GM21381 (cell line): ENCODE data around the gene SAMD8.
"Not testable (repeated sequence)": the region's sequence is repeated elsewhere in the genome, so short reads cannot be mapped to it uniquely, and the experiment has no call there.

Experiments
- ATAC-seq: cut with Tn5 transposase; IDR thresholded peaks from one replicate; pipeline ENCODE4 v1.9.1; 2021; ENCODE audit warnings: mild to moderate bottlenecking, moderate library complexity; ENCODE audit not compliant: unreplicated experiment

Gene SAMD8

DNA sequence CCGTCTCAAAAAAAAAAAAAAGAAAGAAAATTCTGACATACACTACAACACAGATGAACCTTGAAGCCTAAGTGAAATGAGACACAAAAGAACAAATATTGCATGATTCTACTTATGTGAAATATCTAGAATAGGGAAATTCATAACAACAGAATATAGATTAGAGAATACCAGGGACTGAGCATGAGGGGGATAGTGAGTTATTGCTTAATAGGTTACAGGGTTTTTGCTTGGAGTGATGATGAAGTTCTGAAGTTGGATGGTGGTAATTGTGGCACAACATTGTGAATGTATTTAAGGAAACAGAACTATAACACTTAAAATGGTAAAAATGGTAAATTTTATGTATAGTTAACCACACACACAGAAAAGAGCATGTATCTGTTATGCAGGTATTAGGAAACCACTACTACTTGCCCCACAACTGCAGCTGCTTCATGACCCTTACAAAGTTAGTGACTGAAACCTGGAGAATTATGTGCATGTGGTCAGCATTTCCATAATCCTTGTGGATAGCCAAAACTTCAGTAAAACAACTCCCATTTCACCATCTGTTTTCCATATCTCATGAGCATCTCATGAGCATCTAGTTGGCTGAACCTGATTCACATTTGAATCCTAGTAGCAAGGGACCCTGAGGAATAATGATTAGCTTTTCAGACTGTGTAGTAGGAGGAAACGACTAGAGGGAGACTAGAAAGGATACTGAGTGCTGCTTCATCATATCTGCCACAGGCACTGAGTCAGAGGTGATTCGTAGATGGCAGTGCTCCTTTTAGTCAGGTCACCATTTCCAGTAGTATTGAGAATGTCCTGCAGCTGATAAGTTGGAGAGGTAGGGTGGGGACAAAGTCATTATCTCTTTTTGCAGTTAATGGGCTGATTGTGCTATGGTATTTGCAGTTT lies 26.3 kb downstream of the SAMD8 start:
- no peak for ATAC-seq

DNA sequence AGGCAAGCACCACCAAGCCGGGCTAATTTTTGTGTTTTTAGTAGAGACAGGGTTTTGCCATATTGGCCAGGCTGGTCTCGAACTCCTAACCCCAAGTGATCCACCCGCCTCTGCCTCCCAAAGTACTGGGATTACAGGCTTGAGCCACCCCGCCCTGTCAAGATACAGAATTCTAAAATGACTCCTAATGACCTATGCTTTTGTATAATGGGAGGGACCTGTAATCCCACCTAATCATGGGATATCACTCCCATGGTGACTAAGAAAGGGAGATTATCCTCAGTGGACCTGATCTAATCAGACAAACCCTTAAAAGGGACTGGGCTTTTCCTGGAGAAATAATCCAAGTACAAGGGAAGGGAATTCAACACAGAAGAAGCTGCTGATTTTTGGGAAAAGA lies 28.8 kb downstream of the SAMD8 start:
- ATAC-seq: no peak

GRCh38 chr10:75143353-75143752 lies 31.9 kb downstream of the SAMD8 start:
- no peak for ATAC-seq

DNA sequence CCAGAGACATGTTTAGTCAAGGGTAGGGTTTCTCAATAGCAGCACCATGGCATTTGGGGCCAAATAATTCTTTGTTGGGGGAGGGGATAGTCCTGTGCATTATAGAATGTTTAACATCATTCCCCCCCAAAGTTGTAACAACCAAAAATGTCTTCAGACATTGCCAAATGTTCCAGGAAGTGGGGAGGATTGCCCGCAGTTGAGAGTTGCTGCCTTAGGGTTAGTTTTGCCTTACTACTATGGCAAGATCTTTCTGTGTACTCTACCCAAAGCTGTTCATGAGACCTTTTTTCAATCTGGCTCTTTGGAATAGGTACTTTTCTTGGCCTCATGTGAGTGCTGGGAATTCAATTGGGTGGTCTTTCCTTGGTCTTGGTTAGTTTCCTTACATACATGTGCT lies 34.1 kb downstream of the SAMD8 start:
- ATAC-seq: no peak

DNA sequence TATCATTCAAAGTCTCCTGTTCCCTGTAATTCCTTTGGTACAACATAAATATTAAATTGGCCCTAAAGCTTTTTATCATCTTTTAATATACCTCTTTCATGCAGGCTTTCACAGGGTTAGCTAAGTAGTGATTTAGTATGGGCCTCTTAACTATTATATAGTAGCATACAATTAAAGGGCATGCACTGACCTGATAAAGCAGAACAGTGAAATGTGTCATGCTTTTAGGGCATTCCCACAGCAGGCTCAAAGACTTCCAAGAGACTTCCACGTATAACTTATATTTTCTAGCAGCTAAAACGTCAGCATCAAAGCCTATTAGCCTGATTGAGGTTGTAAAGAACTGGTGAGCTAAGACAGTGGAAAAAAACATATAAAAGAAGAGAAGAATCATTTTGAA lies 35.3 kb downstream of the SAMD8 start:
- no peak for ATAC-seq

DNA sequence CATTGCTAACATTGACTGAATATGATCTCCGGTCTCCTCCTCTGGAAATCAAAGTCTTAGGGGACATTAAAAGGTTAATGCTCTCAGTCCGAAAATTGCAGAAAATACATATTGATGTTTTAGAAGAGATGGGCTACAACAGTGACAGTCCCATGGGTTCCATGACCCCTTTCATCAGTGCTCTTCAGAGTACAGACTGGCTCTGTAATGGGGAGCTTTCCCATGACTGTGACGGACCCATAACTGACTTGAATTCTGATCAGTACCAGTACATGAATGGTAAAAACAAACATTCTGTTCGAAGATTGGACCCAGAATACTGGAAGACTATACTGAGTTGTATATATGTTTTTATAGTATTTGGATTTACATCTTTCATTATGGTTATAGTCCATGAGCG lies 39.2 kb downstream of the SAMD8 start:
- no peak for ATAC-seq

DNA sequence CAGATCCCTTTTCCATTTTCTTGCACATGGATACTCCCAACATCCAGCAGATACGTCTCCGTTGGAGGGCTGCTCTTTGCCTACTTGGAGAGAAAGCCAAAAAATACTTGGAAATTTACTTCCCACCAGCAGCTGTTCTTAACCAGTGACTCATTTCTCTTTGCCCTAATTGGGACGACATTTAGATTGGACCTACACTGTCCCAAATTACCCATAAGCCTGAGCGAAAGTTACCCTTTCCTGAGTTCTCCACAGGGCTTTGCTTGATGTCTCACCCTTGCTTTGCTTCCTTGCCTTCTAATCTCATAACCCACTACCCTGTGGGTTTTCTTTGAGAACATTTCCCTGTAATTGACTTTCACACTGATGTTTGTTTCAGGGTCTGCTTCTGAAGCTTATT lies 48.1 kb downstream of the SAMD8 start:
- no peak for ATAC-seq

- ATAC-seq: peak; percentile 90
Measured at GRCh38 chr10:75165684-75166622, 54.5 kb downstream of the SAMD8 start.

DNA sequence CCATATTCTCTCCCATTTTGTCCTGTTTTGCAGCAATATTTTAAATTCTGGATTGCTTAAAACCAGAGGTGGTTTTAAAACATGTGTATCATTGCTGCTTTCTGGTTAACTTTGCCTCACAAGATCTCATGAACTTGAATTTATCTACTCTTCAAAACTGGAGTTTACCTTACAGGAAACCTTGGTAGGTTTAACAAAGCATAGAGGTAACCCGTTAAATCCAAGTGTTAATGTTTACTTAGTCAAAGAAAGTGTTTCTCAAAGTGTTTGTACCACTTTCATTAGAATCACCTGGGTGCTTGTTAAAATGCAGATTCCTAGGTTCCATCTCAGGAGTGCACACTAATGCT lies 55.1 kb downstream of the SAMD8 start:
- peak; percentile 29 for ATAC-seq

DNA sequence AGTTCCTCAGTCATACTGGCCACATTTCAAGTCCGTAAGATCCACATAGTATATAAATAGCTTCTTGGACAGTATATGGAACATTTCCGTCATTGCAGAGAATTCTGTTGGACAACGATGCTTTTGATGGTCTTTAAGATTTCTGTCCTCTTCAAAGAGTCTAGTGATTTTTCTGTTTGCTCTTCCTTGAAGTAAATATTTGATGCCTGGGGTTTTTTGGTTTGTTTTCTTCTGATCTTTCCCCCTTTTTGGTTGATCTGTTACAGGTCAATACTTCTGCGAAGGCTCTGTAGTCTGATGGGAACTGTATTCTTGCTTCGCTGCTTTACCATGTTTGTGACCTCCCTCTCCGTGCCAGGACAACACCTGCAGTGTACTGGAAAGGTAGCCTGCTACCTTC lies 56.8 kb downstream of the SAMD8 start:
- ATAC-seq: no peak

GRCh38 chr10:75170215-75170614 lies 58.8 kb downstream of the SAMD8 start:
- ATAC-seq: no peak

DNA sequence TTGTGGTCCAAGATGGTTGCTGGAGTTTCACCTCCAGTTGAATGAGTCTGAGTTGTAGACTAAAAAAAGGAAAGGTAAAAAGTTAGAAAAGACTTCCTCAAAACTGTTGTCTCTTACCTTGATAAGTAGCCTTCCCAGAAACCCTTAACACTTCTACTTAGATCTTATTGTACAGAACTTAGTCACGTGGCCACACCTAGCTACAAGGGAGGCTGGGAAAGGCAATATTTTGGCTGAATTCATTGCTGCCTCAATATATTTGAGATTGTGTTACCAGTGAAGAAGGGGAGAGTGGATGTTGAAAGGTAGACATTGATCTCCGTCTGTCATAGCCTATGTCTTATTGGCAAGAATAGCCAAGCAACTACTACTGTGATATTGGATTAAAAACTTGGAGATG lies 63.6 kb downstream of the SAMD8 start:
- ATAC-seq: no peak

GRCh38 chr10:75176046-75176445 lies 64.6 kb downstream of the SAMD8 start:
- no peak for ATAC-seq

GRCh38 chr10:75176736-75177135 lies 65.3 kb downstream of the SAMD8 start:
- no peak for ATAC-seq

DNA sequence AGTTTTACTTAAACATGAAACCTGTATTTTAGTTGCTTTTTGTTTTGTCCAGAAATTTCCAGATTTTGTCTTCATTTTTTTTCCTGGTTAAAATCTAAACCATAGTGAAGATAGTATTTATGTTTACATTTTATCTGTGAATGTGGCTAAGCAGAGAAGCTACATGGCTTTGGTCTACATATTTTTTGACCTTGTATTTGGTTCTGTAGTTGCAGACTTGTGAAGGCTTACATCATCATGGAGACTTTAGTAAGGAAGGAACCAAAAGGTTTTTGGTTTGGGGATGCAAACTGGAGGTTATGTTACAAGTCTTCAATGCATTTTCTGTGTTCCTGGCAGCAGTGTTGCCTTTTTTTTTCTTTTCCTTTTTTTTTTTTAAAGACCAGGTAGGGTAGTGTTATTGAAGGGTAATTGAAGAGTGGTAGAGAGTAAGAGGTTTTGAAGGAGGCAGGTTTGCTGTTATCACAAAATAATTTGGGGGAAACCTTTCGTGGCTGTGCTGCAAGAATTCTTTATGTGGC lies 68.3 kb downstream of the SAMD8 start:
- no peak for ATAC-seq

DNA sequence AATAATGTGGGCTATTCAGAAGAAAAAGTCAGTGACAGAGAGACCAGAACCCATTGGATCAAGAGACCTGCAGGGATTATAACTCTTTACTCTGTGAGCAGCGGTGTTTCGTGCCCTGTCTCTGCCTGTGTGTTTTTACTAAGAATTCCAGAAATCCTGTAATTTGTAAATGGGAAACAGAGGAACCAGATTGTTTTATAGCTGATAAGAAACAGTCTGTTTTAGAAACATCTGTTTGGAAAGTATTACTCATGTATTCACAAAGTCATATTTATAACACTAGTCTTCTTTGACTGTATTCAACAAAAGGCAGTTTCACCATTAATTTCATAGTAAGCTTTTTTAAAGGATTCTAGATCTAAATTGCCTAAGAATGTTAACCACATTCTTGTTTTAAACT lies 69.1 kb downstream of the SAMD8 start:
- ATAC-seq: no peak

DNA sequence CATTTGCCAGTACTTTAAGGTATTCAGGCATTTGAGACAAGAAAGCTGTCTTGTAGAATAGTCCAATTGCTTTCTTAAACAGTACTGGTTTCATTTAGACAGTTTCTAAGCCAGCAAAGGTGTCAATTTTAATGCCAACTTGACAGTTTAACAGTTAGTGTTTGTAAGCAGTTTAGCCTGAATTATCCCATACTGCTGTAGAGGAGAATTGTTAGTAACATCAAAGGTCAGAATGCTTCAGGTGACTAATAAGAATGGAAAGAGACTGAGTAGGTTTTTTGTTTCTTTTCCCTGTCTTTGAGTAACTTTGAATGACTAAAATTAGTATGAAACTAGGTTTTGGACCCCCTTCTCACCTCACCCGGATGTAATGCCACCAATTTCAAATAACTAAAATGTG lies 69.6 kb downstream of the SAMD8 start:
- no peak for ATAC-seq

- ATAC-seq: no peak
Measured at GRCh38 chr10:75186310-75186709, 74.9 kb downstream of the SAMD8 start.

DNA sequence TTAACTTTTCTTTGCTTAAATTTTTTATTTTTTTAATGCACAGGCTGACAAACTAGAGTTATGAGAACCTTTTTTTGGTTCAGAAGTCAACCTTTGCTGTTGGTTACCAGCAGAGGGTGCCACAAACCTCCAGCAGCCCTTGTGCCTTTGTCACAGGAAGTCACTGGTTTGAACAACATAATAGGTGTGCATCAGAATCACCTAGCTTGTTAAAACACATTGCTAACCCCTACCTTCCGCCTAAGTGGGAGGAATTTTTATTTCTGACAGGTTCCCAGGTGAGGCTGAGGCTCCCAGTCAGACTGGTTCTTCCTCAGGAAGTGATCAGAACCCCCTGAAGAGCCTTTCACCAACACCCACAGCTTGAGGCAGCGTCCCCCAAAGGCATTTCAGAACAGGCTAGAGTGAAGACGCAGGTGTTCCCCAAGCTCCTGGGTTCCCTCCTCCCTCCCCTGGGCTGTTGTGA lies 76.5 kb downstream of the SAMD8 start:
- ATAC-seq: no peak

DNA sequence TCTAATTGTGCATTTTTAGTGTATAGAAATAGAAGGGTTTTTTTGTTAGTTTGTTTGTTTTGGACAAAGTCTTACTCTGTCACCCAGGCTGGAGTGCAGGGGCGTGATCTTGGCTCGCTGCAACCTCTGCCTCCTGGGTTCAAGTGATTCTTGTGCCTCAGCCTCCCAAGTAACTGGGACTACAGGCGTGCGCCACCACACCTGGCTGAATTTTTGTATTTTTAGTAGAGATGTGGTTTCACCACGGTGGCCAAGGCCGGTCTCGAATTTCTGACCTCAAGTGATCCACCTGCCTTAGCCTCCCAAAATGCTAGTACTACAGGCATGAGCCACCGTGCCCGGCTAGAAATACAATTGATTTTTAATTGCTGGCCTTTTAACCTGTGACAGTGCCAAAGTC lies 77.1 kb downstream of the SAMD8 start:
- not testable (repeated sequence) for ATAC-seq

- ATAC-seq: no peak
Measured at GRCh38 chr10:75189266-75190096, 78.0 kb downstream of the SAMD8 start.
